ENCODE data around the gene LPCAT1. TPM values are rescaled to one million over a fixed set of nuclear protein-coding genes. Genes with fewer than 3 reads are reported as not detected.
"Not testable (repeated sequence)": the region's sequence is repeated elsewhere in the genome, so short reads cannot be mapped to it uniquely, and the experiment has no call there.

LPCAT1 gene
- total RNA-seq, 1 donor = 27.1 TPM

DNA sequence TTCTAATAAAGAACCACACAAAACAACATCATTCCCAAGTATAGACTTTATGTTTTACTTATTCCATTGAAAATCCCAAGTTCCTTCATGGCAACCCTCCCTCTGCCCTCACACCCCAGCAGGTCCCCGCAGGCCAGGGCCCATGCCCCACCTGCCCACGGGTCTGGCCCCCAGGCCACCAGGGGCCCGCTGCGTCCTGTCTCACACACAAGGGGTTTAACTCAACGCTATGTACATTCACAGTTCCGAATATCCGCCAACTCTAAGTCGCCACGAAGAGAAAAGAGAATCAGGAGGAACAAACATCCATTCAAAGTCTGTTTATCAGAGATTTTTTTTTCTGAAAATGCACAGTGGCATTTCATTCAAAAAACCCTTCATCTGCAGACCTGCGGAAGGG, 62.4 kb downstream of the LPCAT1 start:
- Histone ChIP-seq H3K27me3 (ENCODE audit: insufficient read depth, low read length) (no peaks in the 10 kb centered on the region), H3K4me3 (ENCODE audit: low read length) (no peak overlapping the region), H3K9me3 (ENCODE audit: low read depth, low read length) (peaks cover 7% of the 10 kb centered on the region), H3K4me1 (ENCODE audit: insufficient read depth, low read length) (no peaks in the 10 kb centered on the region)

DNA sequence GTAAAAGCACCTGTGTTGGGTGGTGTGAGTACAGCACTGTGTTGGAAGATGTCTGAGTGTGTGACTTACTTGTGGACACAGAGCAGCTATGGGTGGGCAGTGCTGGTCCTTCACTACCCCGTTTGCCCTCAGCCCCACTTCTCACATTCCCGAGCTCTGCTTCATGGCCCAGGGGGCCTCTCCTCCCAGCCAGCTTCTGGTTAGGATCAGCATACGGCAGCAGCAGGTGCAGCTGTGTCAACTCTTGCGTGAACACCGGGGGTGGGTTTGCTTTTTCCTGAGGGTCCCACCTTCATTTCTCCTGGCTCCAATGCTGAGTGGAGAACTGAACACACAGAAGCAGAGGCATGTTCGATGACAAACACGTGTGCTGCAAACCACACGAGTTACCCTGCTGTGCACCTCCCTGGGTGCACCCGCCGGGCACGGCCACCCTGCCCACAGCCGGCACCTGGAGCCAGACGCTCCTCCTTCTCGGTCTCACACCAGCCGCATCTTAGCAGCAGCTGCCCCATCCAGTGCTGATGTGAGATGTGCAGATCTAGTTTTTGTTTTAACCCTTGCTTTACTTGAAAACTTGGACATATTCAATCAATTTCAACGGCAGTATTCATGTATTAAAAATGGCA, 63.6 kb downstream of the LPCAT1 start:
- Histone ChIP-seq H3K4me1 (ENCODE audit: insufficient read depth, low read length) (no peaks in the 10 kb centered on the region), H3K4me3 (ENCODE audit: low read length) (no peak overlapping the region), H3K9me3 (ENCODE audit: low read depth, low read length) (peaks cover 16% of the 10 kb centered on the region), H3K27me3 (ENCODE audit: insufficient read depth, low read length) (no peaks in the 10 kb centered on the region)

DNA sequence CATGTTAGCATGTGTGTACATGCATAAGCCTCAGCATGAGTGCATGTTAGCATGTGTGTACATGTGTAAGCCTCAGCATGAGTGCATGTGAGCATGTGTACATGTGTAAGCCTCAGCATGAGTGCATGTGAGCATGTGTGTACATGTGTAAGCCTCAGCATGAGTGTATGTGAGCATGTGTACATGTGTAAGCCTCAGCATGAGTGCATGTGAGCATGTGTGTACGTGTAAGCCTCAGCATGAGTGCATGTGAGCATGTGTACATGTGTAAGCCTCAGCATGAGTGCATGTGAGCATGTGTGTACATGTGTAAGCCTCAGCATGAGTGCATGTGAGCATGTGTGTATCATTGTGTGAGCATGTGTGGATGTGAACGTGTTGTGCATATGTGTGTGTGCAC, 64.3 kb downstream of the LPCAT1 start:
- peaks cover 16% of the 10 kb centered on the region for H3K9me3 ChIP-seq (ENCODE audit: low read depth, low read length)
- H3K4me3 ChIP-seq (ENCODE audit: low read length); H3K4me1 ChIP-seq (ENCODE audit: insufficient read depth, low read length); H3K27me3 ChIP-seq (ENCODE audit: insufficient read depth, low read length): not testable (repeated sequence)

DNA sequence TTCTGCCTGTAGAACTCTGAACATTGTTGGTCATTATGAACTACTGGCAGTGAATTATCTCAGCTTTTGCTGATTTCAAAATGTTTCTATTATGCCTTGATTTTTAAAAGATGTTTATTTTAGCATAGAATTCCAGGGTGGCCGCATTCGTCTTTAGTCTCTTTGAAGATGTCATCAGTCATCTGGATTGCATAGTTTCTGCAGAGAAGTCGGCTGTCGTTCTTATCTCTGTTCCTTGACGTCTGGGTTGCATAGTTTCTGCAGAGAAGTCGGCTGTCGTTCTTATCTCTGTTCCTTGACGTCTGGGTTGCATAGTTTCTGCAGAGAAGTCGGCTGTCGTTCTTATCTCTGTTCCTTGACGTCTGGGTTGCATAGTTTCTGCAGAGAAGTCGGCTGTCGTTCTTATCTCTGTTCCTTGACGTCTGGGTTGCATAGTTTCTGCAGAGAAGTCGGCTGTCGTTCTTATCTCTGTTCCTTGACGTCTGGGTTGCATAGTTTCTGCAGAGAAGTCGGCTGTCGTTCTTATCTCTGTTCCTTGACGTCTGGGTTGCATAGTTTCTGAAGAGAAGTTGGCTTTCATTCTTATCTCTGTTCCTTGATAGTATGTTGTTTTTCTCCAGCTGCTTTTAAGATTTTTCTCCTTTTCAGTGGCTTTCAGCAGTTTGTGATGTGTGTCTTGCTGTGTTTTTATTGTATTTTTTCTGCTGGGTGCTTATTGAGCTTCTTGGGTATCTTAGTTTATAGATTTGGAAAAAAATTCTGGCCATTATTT, 67.5 kb downstream of the LPCAT1 start:
- not testable (repeated sequence) for H3K4me1 ChIP-seq (ENCODE audit: insufficient read depth, low read length); H3K4me3 ChIP-seq (ENCODE audit: low read length)
- H3K27me3 ChIP-seq (ENCODE audit: insufficient read depth, low read length) = peaks cover 13% of the 10 kb centered on the region
- H3K9me3 ChIP-seq (ENCODE audit: low read depth, low read length) = peaks cover 26% of the 10 kb centered on the region

DNA sequence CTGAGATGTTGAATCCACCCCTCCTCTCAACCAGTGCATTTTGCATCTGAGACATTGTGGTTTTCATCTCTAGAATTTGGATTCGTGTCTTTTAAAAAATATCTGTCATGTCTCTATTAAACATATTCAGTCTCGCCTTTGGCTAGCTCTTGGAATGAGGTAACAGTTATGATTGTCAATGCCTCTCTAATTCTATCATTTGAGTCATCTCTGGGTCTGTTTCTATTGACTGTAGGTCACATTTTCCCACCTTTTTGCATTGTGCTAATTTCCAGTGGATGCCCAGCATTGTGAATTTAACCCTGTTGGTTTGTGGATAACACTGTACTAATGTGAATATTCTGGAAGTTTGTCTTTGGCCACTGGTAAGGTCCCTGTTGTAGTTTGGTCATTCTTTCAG, 70.1 kb downstream of the LPCAT1 start:
- peaks cover 26% of the 10 kb centered on the region for H3K9me3 ChIP-seq (ENCODE audit: low read depth, low read length)

DNA sequence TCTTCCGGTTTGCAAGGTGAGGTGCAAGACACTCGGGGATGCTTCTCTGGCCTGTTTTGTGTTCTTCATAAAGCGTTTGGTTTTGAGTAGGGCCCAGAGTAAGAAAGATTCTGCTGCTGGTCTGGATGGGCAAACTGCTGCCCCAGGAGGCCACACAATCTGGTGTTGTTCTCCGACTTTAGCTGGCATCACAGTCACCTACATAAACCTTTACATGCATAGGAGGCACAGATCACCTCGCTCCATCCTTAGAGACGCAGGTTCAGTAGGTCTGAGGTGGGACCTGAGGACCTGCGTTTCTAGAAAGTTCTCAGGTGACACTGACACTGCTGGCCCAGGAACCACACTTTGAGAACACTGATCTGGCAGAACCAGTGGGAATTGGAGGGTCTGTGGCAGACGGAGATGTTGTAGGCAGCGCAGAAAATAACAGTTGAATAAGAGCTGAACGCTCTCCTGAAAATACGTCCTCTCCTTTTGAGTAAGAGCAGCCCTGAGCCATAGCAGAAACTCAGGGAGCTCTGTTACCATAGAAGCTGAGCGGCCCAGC, 74.6 kb downstream of the LPCAT1 start:
- Histone ChIP-seq H3K4me3 (ENCODE audit: low read length) (no peak overlapping the region), H3K4me1 (ENCODE audit: insufficient read depth, low read length) (peaks cover 4% of the 10 kb centered on the region), H3K9me3 (ENCODE audit: low read depth, low read length) (peaks cover 10% of the 10 kb centered on the region), H3K27me3 (ENCODE audit: insufficient read depth, low read length) (peaks cover 36% of the 10 kb centered on the region)

More for the DNA sequence above, 70.1 kb downstream of the LPCAT1 start:
- no peaks in the 10 kb centered on the region for H3K4me1 ChIP-seq (ENCODE audit: insufficient read depth, low read length)
- no peak overlapping the region for H3K4me3 ChIP-seq (ENCODE audit: low read length)
- peaks cover 13% of the 10 kb centered on the region for H3K27me3 ChIP-seq (ENCODE audit: insufficient read depth, low read length)

DNA sequence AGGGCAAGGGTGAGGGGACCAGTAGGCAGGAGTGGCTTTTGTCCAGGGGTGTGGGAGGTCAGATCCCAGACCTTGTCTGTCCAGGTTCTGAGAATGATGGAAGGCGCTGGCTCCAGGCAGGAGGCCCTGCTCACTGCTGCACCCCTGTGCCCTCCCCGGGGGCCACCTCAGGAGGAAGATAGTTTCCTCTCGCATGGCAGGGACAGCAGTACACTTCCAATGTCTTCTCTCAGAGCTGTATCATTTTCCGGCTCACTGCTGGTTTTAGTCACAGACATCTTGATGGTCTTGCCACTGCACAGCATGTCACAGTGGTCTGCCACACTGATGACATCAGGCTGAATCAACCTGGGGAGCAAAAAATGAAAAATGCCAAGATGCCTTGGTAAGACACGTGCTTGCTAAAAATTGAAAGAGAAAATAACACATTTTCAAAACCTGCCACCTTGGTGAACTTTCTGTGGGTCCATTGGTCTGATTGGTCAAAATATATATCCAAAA, 75.2 kb downstream of the LPCAT1 start:
- Histone ChIP-seq H3K27me3 (ENCODE audit: insufficient read depth, low read length) (peaks cover 37% of the 10 kb centered on the region), H3K4me3 (ENCODE audit: low read length) (no peak overlapping the region), H3K9me3 (ENCODE audit: low read depth, low read length) (peaks cover 4% of the 10 kb centered on the region), H3K4me1 (ENCODE audit: insufficient read depth, low read length) (peaks cover 4% of the 10 kb centered on the region)

DNA sequence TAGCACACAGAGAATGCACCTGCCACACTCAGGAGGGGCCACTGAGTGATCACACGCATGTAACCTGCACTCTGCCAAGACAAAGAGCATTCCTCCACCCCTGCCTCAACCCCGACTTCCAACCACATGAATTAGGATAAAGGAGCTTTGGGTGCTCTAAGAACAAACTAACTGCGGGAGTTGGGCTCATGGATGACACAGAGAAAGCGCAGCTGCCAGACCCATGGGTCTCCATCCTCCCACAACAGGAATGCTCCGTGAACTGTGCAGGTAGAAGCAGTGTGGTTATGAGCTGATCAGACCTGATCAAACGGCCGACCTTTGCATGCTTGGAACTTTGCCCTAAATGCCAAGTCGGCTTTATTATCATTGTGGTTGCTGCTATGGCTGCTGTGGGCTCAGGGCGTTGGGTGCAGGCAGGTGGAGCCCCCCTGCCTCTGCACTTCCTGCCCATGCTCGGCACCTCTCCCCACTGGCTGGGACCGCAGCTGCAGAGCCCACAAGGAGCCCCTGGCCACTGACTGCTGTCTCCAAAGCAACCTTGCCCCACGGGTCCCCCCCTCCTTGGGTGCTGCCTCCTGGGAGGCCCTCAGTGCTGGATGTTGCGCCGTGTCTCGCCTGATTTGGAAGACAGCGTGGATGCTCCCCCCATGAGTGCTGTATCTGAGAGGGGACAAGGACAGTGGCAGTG, 75.9 kb downstream of the LPCAT1 start:
- Histone ChIP-seq H3K27me3 (ENCODE audit: insufficient read depth, low read length) (peaks cover 40% of the 10 kb centered on the region), H3K4me1 (ENCODE audit: insufficient read depth, low read length) (peaks cover 4% of the 10 kb centered on the region), H3K9me3 (ENCODE audit: low read depth, low read length) (no peaks in the 10 kb centered on the region), H3K4me3 (ENCODE audit: low read length) (no peak overlapping the region)

DNA sequence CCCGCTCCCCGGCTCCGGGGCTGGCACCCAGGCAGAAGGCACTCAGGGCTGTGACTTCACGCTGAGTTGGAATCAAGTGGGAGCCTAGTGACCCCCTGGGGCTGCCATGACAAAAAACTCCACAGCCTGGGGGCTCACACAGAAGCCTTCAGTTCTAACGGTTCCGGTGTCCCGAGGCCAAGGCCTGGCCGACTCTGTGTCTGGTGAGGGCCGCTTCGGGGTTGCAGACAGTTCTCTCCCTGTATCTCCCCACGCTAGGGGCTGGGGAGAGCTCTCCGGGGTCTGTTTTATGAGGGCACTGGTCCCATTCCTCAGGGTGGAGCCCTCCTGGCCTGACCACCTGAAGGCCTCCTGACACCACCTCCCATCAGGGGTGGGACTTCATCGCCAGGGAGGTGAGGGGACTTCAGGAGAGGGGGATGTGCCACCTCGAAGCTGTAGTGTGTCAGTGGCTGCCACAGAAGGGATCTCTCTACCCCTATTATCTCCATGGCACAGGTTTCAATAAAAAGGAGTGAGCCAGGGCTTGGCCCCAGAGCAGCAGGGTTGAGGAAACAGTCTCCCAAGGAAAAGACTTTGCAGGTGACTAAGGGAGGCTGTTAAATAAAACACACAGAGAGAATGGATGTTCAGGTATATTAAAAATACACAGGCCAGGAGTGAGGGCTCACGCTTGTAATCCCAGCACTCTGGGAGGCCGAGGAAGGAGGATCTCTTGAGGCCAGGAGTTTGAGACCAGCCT, 77.0 kb downstream of the LPCAT1 start:
- Histone ChIP-seq H3K4me3 (ENCODE audit: low read length) (no peak overlapping the region), H3K4me1 (ENCODE audit: insufficient read depth, low read length) (peaks cover 4% of the 10 kb centered on the region), H3K9me3 (ENCODE audit: low read depth, low read length) (no peaks in the 10 kb centered on the region), H3K27me3 (ENCODE audit: insufficient read depth, low read length) (peaks cover 35% of the 10 kb centered on the region)

DNA sequence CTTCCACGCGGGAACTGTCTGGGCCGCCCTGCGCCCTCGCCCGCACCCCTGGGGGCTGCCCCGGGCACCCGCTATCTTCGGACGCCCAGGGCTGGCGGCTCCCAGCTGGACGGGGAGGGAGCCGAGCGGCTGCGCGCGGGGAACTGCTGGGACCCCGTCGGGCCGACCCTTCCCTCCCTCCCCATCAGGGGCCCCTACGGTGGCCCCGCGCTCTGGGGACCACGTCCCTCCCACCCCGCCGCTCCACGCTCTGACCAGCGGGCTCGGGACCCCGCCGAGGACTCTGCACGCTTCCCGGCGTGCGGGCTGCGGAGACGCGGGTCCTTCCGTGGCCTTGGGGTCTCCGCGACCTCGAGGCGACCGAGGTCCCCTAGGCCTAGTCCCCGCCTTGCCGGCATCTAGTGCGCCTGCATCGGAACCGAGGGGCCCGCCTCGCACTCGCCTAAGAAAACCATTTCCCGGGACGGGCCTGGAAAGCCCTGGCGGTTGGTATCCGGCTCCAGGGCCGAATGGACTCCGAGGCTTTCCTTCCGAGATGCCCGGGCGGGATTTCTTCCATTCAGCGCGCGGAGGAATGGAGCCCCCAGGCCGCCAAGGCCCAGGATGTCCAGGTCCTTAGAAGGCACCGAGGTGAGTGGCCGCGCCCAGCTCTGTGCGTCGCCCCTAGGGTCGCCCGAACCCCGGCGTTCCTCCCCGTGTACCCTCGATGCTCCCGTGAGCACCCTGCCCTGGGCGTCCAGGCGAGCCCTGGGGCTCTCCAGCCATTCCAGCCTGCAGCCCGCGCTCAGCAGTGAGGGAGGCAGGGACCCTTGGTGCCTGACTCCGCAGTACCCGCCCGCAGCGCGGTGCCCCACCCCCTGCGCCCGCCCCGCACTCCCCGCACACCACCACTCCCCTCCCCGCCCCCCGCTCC, 77.8 kb downstream of the LPCAT1 start:
- peaks cover 4% of the 10 kb centered on the region for H3K4me1 ChIP-seq (ENCODE audit: insufficient read depth, low read length)
- peaks cover 35% of the 10 kb centered on the region for H3K27me3 ChIP-seq (ENCODE audit: insufficient read depth, low read length)
- H3K9me3 ChIP-seq (ENCODE audit: low read depth, low read length) = no peaks in the 10 kb centered on the region
- no peak overlapping the region for H3K4me3 ChIP-seq (ENCODE audit: low read length)

DNA sequence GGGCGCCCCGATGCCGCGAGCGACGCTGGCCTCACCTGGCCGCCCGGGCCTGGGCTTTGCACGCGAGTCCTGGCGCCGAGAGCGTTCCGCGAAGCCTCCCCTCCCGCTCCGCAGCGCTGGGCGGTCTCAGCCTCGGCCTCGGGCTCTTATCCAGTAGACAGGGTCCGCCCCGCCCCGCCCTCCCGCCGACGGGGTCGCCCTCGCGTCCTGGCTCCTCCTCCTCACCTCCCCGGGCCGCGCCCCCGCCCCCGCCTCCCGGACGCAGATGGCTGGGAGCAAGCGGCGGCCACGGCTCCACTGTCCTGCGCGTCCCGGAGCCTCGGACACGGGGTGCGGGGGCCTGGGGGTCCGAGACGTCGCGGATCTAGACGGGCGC, 78.5 kb downstream of the LPCAT1 start, which contains the start of gene SLC6A3:
Gene SLC6A3, minus strand, starts transcription at position 128 of the 376 bp plus-strand sequence. CDS start 2,243 bp downstream, outside the sequence.
- Histone ChIP-seq H3K27me3 (ENCODE audit: insufficient read depth, low read length) (peaks cover 38% of the 10 kb centered on the region), H3K9me3 (ENCODE audit: low read depth, low read length) (no peaks in the 10 kb centered on the region), H3K4me1 (ENCODE audit: insufficient read depth, low read length) (peaks cover 4% of the 10 kb centered on the region), H3K4me3 (ENCODE audit: low read length) (no peak within 1 kb of the TSS)

DNA sequence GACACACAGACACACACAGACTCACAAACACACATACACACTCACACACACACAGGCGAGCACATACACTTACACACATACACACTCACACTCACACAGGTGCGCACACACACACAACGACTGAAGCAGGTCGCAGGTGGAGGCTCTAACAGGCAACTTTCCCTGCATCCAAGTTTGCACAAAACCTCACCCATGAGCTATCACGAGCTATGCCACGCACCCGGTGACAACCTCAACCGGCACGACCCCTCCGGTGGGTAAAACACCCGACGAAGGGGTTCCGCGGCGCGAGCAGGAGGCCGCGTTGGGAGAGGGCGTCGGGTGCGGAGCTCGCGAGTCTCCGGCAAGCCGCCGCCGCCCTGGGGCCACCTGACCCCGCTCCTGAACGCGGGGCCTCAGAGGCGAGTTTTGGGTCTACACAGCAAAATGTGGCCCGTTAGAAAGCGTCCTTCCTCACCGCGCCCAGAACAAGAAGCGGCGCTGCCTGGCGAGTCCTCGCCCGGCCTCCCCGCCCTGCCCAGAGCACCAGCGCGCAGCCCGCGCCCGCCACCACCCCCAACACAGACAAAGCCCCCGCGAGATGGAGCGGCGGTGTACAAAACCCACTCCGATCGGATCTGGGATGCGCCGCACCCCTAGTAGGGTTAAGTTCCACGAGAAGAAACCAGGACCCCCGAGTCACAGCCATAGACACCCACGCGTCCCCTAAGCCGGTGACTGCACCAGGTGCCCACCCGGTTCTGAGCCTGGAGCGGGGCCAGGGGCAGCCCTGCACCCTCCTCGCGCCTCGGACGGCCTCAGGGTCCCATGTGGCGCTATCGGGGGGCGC, 79.2 kb downstream of the LPCAT1 start:
- Histone ChIP-seq H3K4me3 (ENCODE audit: low read length) (no peak overlapping the region), H3K27me3 (ENCODE audit: insufficient read depth, low read length) (peaks cover 38% of the 10 kb centered on the region), H3K4me1 (ENCODE audit: insufficient read depth, low read length) (peaks cover 4% of the 10 kb centered on the region)

DNA sequence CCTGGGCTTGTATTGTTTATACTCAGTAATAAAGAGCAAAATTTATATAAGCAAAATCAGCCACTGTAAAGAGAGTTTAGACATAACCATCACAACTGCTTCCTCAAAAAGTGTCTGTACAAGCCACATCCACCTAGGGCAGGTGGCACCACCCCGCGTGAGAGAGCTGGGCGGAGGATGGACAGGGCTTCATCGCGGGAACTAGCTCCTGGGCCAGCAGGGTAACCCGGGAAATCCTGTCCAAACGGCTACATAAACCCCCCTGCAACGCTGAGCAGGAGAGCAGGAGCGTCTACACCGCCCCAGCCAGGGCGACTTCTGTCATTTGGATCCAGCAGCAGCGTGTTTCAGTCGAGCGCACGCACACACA, 79.8 kb downstream of the LPCAT1 start:
- peaks cover 38% of the 10 kb centered on the region for H3K27me3 ChIP-seq (ENCODE audit: insufficient read depth, low read length)
- peaks cover 4% of the 10 kb centered on the region for H3K4me1 ChIP-seq (ENCODE audit: insufficient read depth, low read length)

More for the DNA sequence above, 79.2 kb downstream of the LPCAT1 start:
- H3K9me3 ChIP-seq (ENCODE audit: low read depth, low read length) = no peaks in the 10 kb centered on the region

More for the DNA sequence above, 79.8 kb downstream of the LPCAT1 start:
- Histone ChIP-seq H3K9me3 (ENCODE audit: low read depth, low read length) (no peaks in the 10 kb centered on the region), H3K4me3 (ENCODE audit: low read length) (no peak overlapping the region)
